ENCODE measurements around the gene TSPAN14. TPM values are rescaled to one million over a fixed set of nuclear protein-coding genes. Genes with fewer than 3 reads are reported as not detected.
A peak's percentile ranks its signal among the peaks of the same experiment; 100 is the strongest.

The TSPAN14 gene
- total RNA-seq, 1 donor from 2014 or later: 57.4 TPM

DNA sequence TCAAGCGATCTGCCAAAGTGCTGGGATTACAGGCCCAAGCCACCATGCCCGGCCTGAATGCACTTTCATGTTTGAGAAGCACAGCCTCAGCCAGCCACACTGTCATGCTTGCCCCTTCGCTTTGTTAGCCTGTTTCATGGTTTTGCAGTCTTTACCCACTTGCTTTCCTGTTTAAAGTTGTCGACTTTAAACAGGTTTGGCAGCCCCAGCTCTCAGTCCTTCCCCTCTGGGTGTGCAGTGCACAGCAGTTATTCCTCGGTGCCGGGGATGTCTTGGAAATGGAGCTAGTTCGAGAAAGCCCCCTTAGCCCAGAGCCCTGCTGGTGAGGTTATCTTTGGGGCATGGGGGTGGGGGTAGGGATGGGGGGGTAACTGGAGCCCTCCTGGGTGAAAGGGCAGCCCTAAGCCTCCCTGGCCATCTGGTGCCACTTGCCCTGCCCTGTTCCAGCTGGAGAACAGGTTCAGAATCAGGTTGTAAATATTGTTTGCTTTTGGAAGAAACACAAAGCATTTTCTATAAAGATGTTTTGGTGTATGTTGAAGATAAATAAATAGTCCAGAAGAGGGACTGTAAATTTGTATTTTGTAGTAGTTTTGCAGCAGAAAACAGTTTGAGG is 14.8 kb downstream of the TSPAN14 start:
- no peak for DNase-seq (ENCODE audit: low spot score)
- H3K4me1 Mint-ChIP-seq (ENCODE audit: low read depth): peaks cover 55% of the 10 kb centered on the region
- TF ChIP-seq, protein P1, sequence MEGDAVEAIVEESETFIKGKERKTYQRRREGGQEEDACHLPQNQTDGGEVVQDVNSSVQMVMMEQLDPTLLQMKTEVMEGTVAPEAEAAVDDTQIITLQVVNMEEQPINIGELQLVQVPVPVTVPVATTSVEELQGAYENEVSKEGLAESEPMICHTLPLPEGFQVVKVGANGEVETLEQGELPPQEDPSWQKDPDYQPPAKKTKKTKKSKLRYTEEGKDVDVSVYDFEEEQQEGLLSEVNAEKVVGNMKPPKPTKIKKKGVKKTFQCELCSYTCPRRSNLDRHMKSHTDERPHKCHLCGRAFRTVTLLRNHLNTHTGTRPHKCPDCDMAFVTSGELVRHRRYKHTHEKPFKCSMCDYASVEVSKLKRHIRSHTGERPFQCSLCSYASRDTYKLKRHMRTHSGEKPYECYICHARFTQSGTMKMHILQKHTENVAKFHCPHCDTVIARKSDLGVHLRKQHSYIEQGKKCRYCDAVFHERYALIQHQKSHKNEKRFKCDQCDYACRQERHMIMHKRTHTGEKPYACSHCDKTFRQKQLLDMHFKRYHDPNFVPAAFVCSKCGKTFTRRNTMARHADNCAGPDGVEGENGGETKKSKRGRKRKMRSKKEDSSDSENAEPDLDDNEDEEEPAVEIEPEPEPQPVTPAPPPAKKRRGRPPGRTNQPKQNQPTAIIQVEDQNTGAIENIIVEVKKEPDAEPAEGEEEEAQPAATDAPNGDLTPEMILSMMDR (IDR thresholded peaks at IDR 0.05): no peak
- H3K27me3 Mint-ChIP-seq (ENCODE audit: low read depth): no peaks in the 10 kb centered on the region
- peaks cover 1% of the 10 kb centered on the region for H3K36me3 Mint-ChIP-seq (ENCODE audit: low read depth)
- H3K27ac Mint-ChIP-seq (ENCODE audit: unreplicated experiment): no peak overlapping the region
- H3K4me3 Mint-ChIP-seq (ENCODE audit: unreplicated experiment): no peak overlapping the region
- H3K9me3 Mint-ChIP-seq (ENCODE audit: low read depth): no peaks in the 10 kb centered on the region

DNA sequence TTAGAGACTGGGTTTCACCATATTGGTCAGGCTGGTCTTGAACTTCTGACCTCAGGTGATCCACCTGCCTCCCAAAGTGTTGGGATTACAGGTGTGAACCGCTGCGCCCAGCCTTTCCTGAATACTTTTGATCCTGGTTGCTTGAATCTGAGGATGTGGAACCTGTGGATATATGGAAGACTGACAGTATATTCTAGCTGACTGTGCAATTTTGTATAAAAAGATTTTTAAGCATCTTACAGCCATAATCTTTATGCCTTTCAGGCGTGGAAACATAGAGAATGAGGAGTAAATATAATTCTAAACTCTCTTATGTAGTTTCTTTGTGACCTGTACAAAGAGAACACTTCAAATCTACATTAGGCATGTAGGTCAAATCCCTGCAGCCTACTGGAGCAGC is 16.2 kb downstream of the TSPAN14 start:
- H3K27ac Mint-ChIP-seq (ENCODE audit: unreplicated experiment): no peak overlapping the region

DNA sequence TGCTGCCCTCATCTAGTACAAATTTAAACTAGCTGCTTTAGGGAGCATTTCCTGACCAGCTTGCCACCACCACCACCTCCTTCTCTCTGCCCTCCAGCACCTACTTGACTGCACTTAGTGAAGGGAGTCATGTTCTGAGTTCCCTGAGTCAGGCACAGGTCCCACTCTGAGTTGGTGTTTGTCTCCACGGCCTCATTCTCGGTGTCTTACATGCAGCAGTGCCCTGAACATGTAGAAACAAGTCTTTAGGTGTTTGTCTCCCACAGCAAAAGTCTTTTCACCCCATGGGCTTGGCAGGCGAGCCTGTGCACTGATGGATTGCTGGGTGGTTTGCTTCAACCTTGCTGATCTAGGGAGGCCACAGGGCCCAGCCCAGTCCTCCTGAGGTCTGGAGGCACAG is 16.9 kb downstream of the TSPAN14 start:
- Mint-ChIP-seq H3K36me3 (ENCODE audit: low read depth) (peaks cover 1% of the 10 kb centered on the region), H3K9me3 (ENCODE audit: low read depth) (no peaks in the 10 kb centered on the region), H3K27me3 (ENCODE audit: low read depth) (no peaks in the 10 kb centered on the region), H3K27ac (ENCODE audit: unreplicated experiment) (peak overlapping the region; percentile 66), H3K4me1 (ENCODE audit: low read depth) (peaks cover 46% of the 10 kb centered on the region), H3K4me3 (ENCODE audit: unreplicated experiment) (no peak overlapping the region)
- no peak for DNase-seq (ENCODE audit: low spot score)
- TF ChIP-seq, protein P1 (IDR thresholded peaks at IDR 0.05): no peak

More for the DNA sequence above, 16.2 kb downstream of the TSPAN14 start:
- TF ChIP-seq, protein P1 (IDR thresholded peaks at IDR 0.05): no peak
- no peak for DNase-seq (ENCODE audit: low spot score)
- Mint-ChIP-seq H3K27me3 (ENCODE audit: low read depth) (no peaks in the 10 kb centered on the region), H3K36me3 (ENCODE audit: low read depth) (peaks cover 1% of the 10 kb centered on the region), H3K4me3 (ENCODE audit: unreplicated experiment) (no peak overlapping the region), H3K4me1 (ENCODE audit: low read depth) (peaks cover 53% of the 10 kb centered on the region), H3K9me3 (ENCODE audit: low read depth) (no peaks in the 10 kb centered on the region)

DNA sequence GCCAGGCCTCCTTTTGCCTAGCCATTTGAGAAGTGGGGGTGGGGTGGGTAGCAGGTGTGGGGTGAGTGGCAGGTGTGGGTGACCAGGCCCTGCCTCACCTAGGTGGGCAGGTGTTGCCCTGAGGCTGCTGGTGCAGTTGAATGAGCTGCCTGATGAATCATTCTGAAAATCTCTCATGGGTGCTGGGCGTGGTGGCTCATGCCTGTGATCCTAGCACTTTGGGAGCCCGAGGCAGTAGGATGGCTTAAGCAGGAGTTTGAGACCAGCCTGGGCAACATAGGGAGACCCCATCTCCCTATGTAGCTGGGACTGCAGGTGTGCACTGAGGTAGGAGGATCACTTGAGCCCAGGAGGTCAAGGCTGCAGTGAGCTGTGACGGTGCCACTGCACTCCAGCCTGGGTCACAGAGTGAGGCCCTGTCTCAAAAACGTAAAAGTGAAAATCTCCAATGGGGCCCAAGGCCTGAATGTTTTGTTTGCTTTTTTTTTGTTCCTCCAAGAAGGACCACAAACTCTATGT is 17.7 kb downstream of the TSPAN14 start:
- no peak for DNase-seq (ENCODE audit: low spot score)
- TF ChIP-seq, protein P1 (IDR thresholded peaks at IDR 0.05): no peak
- Mint-ChIP-seq H3K27me3 (ENCODE audit: low read depth) (no peaks in the 10 kb centered on the region), H3K4me1 (ENCODE audit: low read depth) (peaks cover 43% of the 10 kb centered on the region), H3K27ac (ENCODE audit: unreplicated experiment) (peak overlapping the region; percentile 78), H3K9me3 (ENCODE audit: low read depth) (no peaks in the 10 kb centered on the region), H3K36me3 (ENCODE audit: low read depth) (peaks cover 1% of the 10 kb centered on the region), H3K4me3 (ENCODE audit: unreplicated experiment) (no peak overlapping the region)

DNA sequence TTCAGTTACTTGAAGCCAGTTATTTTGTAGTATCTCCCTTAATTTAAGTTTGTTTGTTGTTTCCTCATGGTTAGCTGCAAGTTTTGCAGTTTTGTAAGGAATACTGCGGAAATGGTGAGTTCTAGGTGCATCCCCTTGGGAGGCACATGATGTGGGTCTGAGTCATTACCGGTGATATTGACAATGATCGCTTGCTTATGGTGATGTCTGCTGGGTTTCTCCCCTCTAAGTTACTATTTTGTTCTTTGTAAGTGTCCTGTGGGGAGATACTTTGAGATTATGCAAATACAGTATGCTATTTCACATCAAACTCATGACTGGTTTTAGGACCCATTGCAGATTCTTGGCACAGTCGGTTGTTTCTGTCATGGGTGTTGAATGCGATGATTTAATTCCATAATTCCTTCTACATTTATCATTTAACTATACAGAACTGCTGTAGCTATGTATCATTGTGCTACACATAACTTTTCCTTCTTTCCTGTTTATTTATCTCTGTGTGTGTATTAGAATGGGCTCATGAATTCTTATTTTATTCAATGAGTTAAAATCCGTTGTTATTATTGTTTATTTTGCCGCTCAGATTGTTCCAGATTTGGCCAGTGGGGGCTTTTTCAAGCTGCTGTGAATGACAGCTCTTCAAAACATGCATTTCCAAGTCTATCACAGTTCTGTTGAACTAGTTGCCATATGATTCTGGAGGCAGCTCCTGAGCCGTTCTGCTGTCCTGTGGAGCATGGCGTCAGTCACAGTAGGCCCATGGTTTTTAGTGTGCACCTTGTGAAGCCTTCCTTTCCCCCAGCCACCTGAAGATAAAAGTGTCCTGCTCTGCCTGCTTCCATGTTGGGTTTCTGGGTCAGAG is 18.4 kb downstream of the TSPAN14 start:
- peaks cover 3% of the 10 kb centered on the region for H3K36me3 Mint-ChIP-seq (ENCODE audit: low read depth)
- H3K4me3 Mint-ChIP-seq (ENCODE audit: unreplicated experiment): no peak overlapping the region
- peaks cover 2% of the 10 kb centered on the region for H3K9me3 Mint-ChIP-seq (ENCODE audit: low read depth)
- no peak for DNase-seq (ENCODE audit: low spot score)
- H3K4me1 Mint-ChIP-seq (ENCODE audit: low read depth): peaks cover 50% of the 10 kb centered on the region
- peak overlapping the region; percentile 78 for H3K27ac Mint-ChIP-seq (ENCODE audit: unreplicated experiment)
- TF ChIP-seq, protein P1 (IDR thresholded peaks at IDR 0.05): no peak
- H3K27me3 Mint-ChIP-seq (ENCODE audit: low read depth): no peaks in the 10 kb centered on the region
